ENCODE data around the gene PPL. TPM values are rescaled to one million over a fixed set of nuclear protein-coding genes. Genes with fewer than 3 reads are reported as not detected.

PPL gene
- total RNA-seq, 1 experiment from 2014 or later, result 56.4 TPM

DNA sequence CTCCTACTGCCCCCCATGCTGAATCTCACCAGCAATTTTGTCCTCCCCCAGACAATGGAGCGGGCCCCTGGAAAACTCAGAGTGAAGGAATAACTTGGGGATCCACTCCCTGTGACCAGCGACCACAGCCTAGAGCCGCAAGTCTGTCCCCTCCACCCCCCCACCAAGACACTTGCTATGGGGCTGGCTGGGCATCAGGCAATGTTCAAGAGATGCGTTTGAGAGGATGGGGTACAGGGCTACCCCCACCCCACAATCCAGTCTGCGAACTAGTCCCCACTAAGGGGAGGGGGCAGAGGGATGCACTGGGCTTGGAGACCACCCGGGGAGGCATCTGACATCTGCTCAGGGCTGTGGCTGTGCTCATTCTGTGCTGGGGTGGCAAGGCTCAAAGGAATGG is 2.4 kb downstream of the PPL start:
- BruUV-seq (replicated peaks), result no TSS peak
- Histone ChIP-seq H3K9me2 (ENCODE audit: insufficient read depth) (no peaks in the 10 kb centered on the region), H4K20me1 (ENCODE audit: insufficient read depth) (no peaks in the 10 kb centered on the region), H3K4me1 (ENCODE audit: control insufficient read depth in 1 of 2, insufficient read depth in 2 of 2, low read length in 2 of 2) (peaks cover 13 to 39% of the 10 kb centered on the region in 2 experiments; a peak in 3 of 4 replicates), H3K27ac (ENCODE audit: low read depth, low read length) (no peak overlapping the region), H3K36me3 (ENCODE audit: control insufficient read depth in 1 of 2, insufficient read depth in 2 of 2, low read length in 2 of 2) (no peaks in the 10 kb centered on the region), H2AFZ (ENCODE audit: low read depth, low read length, poor library complexity, severe bottlenecking) (no peak overlapping the region), H3K79me2 (ENCODE audit: insufficient read depth, low read length) (no peaks in the 10 kb centered on the region; the same call in 1 of the 2 replicates), H3K4me2 (ENCODE audit: low read length) (no peak overlapping the region), H3K9me3 (ENCODE audit: control insufficient read depth in 1 of 2, insufficient read depth in 1 of 2, low read depth in 1 of 2, low read length in 2 of 2) (no peaks in the 10 kb centered on the region), H3K27me3 (ENCODE audit: insufficient read depth, low read length) (no peaks in the 10 kb centered on the region), H3K4me3 (replicated peaks in 1 of 2; ENCODE audit: low read depth in 1 of 2, low read length in 2 of 2) (no peak overlapping the region), H3K9ac (ENCODE audit: low read length) (no peak overlapping the region)
- ATAC-seq (no peak), DNase-seq (ENCODE audit: low read depth, low spot score) (no peak)
- intact Hi-C loops (cut with micrococcal nuclease), result no loop called here
- ChIA-PET RAD21 (ENCODE audit: low non-redundant PET in 1 of 2, low total read pairs in 2 of 2, uncharacterized antibody in 2 of 2, unreplicated experiment in 2 of 2) (no interaction called here), CTCF (no interaction called here), POLR2A (no interaction called here)
- no peak for TF ChIP-seq POLR2A (IDR thresholded peaks at IDR 0.05; ENCODE audit: borderline replicate concordance, extremely low read depth, insufficient read depth, insufficient read length)
- no peak for TF ChIP-seq RAD21 (IDR thresholded peaks at IDR 0.05; ENCODE audit: low read depth)
- no peak for TF ChIP-seq FOSL1 (IDR thresholded peaks at IDR 0.05; ENCODE audit: low read depth)
- TF ChIP-seq CBX3 (IDR thresholded peaks at IDR 0.05; ENCODE audit: low read depth), result no peak
- no peak for TF ChIP-seq ZFX (IDR thresholded peaks at IDR 0.05)
- no peak for TF ChIP-seq CEBPB (IDR thresholded peaks at IDR 0.05; ENCODE audit: low read depth)
- TF ChIP-seq, protein P1, sequence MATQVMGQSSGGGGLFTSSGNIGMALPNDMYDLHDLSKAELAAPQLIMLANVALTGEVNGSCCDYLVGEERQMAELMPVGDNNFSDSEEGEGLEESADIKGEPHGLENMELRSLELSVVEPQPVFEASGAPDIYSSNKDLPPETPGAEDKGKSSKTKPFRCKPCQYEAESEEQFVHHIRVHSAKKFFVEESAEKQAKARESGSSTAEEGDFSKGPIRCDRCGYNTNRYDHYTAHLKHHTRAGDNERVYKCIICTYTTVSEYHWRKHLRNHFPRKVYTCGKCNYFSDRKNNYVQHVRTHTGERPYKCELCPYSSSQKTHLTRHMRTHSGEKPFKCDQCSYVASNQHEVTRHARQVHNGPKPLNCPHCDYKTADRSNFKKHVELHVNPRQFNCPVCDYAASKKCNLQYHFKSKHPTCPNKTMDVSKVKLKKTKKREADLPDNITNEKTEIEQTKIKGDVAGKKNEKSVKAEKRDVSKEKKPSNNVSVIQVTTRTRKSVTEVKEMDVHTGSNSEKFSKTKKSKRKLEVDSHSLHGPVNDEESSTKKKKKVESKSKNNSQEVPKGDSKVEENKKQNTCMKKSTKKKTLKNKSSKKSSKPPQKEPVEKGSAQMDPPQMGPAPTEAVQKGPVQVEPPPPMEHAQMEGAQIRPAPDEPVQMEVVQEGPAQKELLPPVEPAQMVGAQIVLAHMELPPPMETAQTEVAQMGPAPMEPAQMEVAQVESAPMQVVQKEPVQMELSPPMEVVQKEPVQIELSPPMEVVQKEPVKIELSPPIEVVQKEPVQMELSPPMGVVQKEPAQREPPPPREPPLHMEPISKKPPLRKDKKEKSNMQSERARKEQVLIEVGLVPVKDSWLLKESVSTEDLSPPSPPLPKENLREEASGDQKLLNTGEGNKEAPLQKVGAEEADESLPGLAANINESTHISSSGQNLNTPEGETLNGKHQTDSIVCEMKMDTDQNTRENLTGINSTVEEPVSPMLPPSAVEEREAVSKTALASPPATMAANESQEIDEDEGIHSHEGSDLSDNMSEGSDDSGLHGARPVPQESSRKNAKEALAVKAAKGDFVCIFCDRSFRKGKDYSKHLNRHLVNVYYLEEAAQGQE (IDR thresholded peaks at IDR 0.05; ENCODE audit: low read depth), result no peak
- TF ChIP-seq, protein P2, sequence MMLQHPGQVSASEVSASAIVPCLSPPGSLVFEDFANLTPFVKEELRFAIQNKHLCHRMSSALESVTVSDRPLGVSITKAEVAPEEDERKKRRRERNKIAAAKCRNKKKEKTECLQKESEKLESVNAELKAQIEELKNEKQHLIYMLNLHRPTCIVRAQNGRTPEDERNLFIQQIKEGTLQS (IDR thresholded peaks at IDR 0.05), result no peak
- no peak for TF ChIP-seq YY1 (IDR thresholded peaks at IDR 0.05; ENCODE audit: extremely low read depth, insufficient replicate concordance, low read depth, low read length)
- TF ChIP-seq, protein P3, sequence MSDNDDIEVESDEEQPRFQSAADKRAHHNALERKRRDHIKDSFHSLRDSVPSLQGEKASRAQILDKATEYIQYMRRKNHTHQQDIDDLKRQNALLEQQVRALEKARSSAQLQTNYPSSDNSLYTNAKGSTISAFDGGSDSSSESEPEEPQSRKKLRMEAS (IDR thresholded peaks at IDR 0.05), result no peak
- TF ChIP-seq, protein P4, sequence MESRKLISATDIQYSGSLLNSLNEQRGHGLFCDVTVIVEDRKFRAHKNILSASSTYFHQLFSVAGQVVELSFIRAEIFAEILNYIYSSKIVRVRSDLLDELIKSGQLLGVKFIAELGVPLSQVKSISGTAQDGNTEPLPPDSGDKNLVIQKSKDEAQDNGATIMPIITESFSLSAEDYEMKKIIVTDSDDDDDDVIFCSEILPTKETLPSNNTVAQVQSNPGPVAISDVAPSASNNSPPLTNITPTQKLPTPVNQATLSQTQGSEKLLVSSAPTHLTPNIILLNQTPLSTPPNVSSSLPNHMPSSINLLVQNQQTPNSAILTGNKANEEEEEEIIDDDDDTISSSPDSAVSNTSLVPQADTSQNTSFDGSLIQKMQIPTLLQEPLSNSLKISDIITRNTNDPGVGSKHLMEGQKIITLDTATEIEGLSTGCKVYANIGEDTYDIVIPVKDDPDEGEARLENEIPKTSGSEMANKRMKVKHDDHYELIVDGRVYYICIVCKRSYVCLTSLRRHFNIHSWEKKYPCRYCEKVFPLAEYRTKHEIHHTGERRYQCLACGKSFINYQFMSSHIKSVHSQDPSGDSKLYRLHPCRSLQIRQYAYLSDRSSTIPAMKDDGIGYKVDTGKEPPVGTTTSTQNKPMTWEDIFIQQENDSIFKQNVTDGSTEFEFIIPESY (IDR thresholded peaks at IDR 0.05; ENCODE audit: extremely low read depth, insufficient replicate concordance, low read length), result no peak
- TF ChIP-seq POLR2AphosphoS5 (IDR thresholded peaks at IDR 0.05; ENCODE audit: low read depth, low read length), result no peak
- no peak for TF ChIP-seq TCF7L2 (IDR thresholded peaks at IDR 0.05; ENCODE audit: borderline replicate concordance, extremely low read depth, insufficient read depth, insufficient read length)
- TF ChIP-seq EZH2 (IDR thresholded peaks at IDR 0.05), result no peak
- TF ChIP-seq, protein P5, sequence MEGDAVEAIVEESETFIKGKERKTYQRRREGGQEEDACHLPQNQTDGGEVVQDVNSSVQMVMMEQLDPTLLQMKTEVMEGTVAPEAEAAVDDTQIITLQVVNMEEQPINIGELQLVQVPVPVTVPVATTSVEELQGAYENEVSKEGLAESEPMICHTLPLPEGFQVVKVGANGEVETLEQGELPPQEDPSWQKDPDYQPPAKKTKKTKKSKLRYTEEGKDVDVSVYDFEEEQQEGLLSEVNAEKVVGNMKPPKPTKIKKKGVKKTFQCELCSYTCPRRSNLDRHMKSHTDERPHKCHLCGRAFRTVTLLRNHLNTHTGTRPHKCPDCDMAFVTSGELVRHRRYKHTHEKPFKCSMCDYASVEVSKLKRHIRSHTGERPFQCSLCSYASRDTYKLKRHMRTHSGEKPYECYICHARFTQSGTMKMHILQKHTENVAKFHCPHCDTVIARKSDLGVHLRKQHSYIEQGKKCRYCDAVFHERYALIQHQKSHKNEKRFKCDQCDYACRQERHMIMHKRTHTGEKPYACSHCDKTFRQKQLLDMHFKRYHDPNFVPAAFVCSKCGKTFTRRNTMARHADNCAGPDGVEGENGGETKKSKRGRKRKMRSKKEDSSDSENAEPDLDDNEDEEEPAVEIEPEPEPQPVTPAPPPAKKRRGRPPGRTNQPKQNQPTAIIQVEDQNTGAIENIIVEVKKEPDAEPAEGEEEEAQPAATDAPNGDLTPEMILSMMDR (IDR thresholded peaks at IDR 0.05 in 2 of 3, conservative IDR thresholded peaks at IDR 0.05 in 1 of 3; ENCODE audit: borderline replicate concordance in 1 of 3, insufficient read depth in 1 of 3, low read depth in 2 of 3, low read length in 2 of 3), result no peak
- TF ChIP-seq SIN3A (IDR thresholded peaks at IDR 0.05; ENCODE audit: low read depth), result no peak
- no peak for TF ChIP-seq ZNF274 (IDR thresholded peaks at IDR 0.05; ENCODE audit: low read depth, low read length)
- no peak for TF ChIP-seq ELF1 (IDR thresholded peaks at IDR 0.05; ENCODE audit: borderline replicate concordance, low read depth)
- no peak for TF ChIP-seq EZH2phosphoT487 (IDR thresholded peaks at IDR 0.05; ENCODE audit: borderline replicate concordance)
- no peak for TF ChIP-seq EGR1 (IDR thresholded peaks at IDR 0.05; ENCODE audit: low read depth)
